H1 (cell line): ENCODE measurements around the gene ALG1. TPM values are rescaled to one million over a fixed set of nuclear protein-coding genes. Genes with fewer than 3 reads are reported as not detected.

ENCODE experiments used
- CTCF ChIA-PET: fragments of 300-600 bp; sonication (Branson Sonifier 250); formaldehyde crosslinking; loops from one replicate; lab custom pipeline; 2021; ENCODE audit not compliant: partially characterized antibody; lab: Charles Lee
- POLR2A ChIA-PET: fragments of 300-600 bp; sonication (Branson Sonifier 250); formaldehyde crosslinking; loops from one replicate; lab custom pipeline; 2021; ENCODE audit warnings: inconsistent platforms; ENCODE audit not compliant: partially characterized antibody; lab: Charles Lee
- DNase-seq, 2 experiments: peaks; one replicate each; pipeline versions ENCODE4 v3.0.0 to v3.0.0-alpha.2; 2010 to 2022; ENCODE audit warnings: low spot score in 2 of 2, low read depth in 1 of 2, mixed read lengths in 1 of 2
- FAIRE-seq: peaks from 2 replicates; lab custom pipeline; 2011; peaks lifted over from hg19 to GRCh38; lab: Jason Lieb, UNC
- H2AFZ ChIP-seq: 2 replicates; pipeline ENCODE4 v1.8.1; 2012; ENCODE audit warnings: low read length, inconsistent platforms
- H2AK5ac ChIP-seq: 2 replicates; pipeline ENCODE4 v1.6.1; 2013; ENCODE audit warnings: low read depth, low read length
- H2BK120ac ChIP-seq: replicated peaks from 2 replicates; pipeline ENCODE3; 2013; ENCODE audit warnings: low read depth, low read length, inconsistent platforms
- H2BK12ac ChIP-seq: 2 replicates; pipeline ENCODE4 v1.6.1; 2013; ENCODE audit warnings: low read depth, low read length
- H2BK15ac ChIP-seq: 2 replicates; pipeline ENCODE4 v1.6.1; 2013; ENCODE audit warnings: low read length
- H2BK20ac ChIP-seq: 2 replicates; pipeline ENCODE4 v1.6.1; 2013; ENCODE audit warnings: low read length
- H2BK5ac ChIP-seq: 2 replicates; pipeline ENCODE4 v1.6.1; 2013; ENCODE audit warnings: low read depth, low read length
- H3K14ac ChIP-seq: 2 replicates; pipeline ENCODE4 v1.6.1; 2013; ENCODE audit warnings: inconsistent platforms; ENCODE audit not compliant: insufficient read length
- H3K18ac ChIP-seq: 2 replicates; pipeline ENCODE4 v1.6.1; 2013; ENCODE audit warnings: low read length; ENCODE audit errors: extremely low read depth
- H3K23ac ChIP-seq: 2 replicates; pipeline ENCODE4 v1.6.1; 2013; ENCODE audit warnings: inconsistent platforms; ENCODE audit not compliant: insufficient read length
- H3K23me2 ChIP-seq: 2 replicates; pipeline ENCODE4 v1.6.1; 2013; ENCODE audit warnings: low read depth, low read length
- H3K27ac ChIP-seq: 2 replicates; pipeline ENCODE4 v1.6.1; 2011; ENCODE audit warnings: low read depth, low read length, inconsistent platforms
- H3K27me3 ChIP-seq, 4 experiments: replicated peaks in 1 of 4; 1 replicate in 1 of 4; 2 replicates in 3 of 4; pipeline versions ENCODE4 v1.6.1 to v1.8.1; 2011 to 2013; ENCODE audit warnings: low read length in 3 of 4, mild to moderate bottlenecking in 3 of 4, inconsistent platforms in 2 of 4, mixed read lengths in 2 of 4, moderate library complexity in 1 of 4; ENCODE audit not compliant: control insufficient read depth in 3 of 4, insufficient read depth in 3 of 4; ENCODE audit errors: extremely low read depth in 1 of 4
- H3K36me3 ChIP-seq, 4 experiments: 2 replicates each; pipeline versions ENCODE4 v1.6.1 to v1.8.1; 2011 to 2013; ENCODE audit warnings: mild to moderate bottlenecking in 4 of 4, low read length in 3 of 4, moderate library complexity in 2 of 4, control low read depth in 1 of 4, inconsistent platforms in 1 of 4; ENCODE audit not compliant: insufficient read depth in 4 of 4, control insufficient read depth in 2 of 4
- H3K4ac ChIP-seq: replicated peaks from 2 replicates; pipeline ENCODE3; 2013; ENCODE audit warnings: low read length, low read depth, mixed read lengths, inconsistent platforms; ENCODE audit not compliant: insufficient read length
- H3K4me1 ChIP-seq, 4 experiments: replicated peaks in 1 of 4; 1 replicate in 1 of 4; 2 replicates in 3 of 4; pipeline versions ENCODE4 v1.6.1 to v1.8.1; 2011 to 2013; ENCODE audit warnings: low read length in 3 of 4, inconsistent platforms in 2 of 4, mixed read lengths in 1 of 4; ENCODE audit not compliant: insufficient read depth in 4 of 4, control insufficient read depth in 3 of 4
- H3K4me2 ChIP-seq, 2 experiments: 2 replicates each; pipeline versions ENCODE4 v1.6.1 to v1.8.1; 2011 to 2013; ENCODE audit warnings: low read depth in 2 of 2, low read length in 2 of 2, control low read depth in 1 of 2, inconsistent platforms in 1 of 2, mild to moderate bottlenecking in 1 of 2; ENCODE audit not compliant: insufficient read depth in 1 of 2
- H3K4me3 ChIP-seq, 4 experiments: fragments of 200-600, 300-600 bp in 1 of 4; sonication (generic), shearing (Covaris generic), sonication (Bioruptor Twin) in 1 of 4; 2 replicates each; pipeline versions ENCODE4 v1.5.1 to v1.8.1; 2011 to 2016; ENCODE audit warnings: low read length in 4 of 4, low read depth in 3 of 4, control low read depth in 2 of 4, inconsistent platforms in 2 of 4, mild to moderate bottlenecking in 2 of 4, mixed read lengths in 1 of 4, moderate library complexity in 1 of 4; ENCODE audit not compliant: insufficient read depth in 2 of 4; ENCODE audit errors: extremely low read depth in 1 of 4
- H3K56ac ChIP-seq: replicated peaks from 2 replicates; pipeline ENCODE3; 2013; ENCODE audit warnings: low read depth, mild to moderate bottlenecking, mixed read lengths, low read length, inconsistent platforms; ENCODE audit not compliant: insufficient read length
- H3K79me1 ChIP-seq: 2 replicates; pipeline ENCODE4 v1.6.1; 2013; ENCODE audit warnings: low read depth, low read length, control low read depth
- H3K79me2 ChIP-seq, 2 experiments: 2 replicates each; pipeline versions ENCODE4 v1.6.1 to v1.8.1; 2012 to 2013; ENCODE audit warnings: low read length in 2 of 2, mild to moderate bottlenecking in 2 of 2, inconsistent platforms in 1 of 2; ENCODE audit not compliant: insufficient read depth in 2 of 2, control insufficient read depth in 1 of 2
- H3K9ac ChIP-seq, 4 experiments: replicated peaks in 1 of 4; 1 replicate in 1 of 4; 2 replicates in 3 of 4; pipeline versions ENCODE4 v1.6.1 to v1.8.1; 2011 to 2013; ENCODE audit warnings: low read depth in 3 of 4, low read length in 3 of 4, control low read depth in 2 of 4, mild to moderate bottlenecking in 2 of 4, moderate library complexity in 2 of 4, inconsistent platforms in 1 of 4; ENCODE audit errors: extremely low read depth in 1 of 4
- H3K9me3 ChIP-seq, 2 experiments: 2 replicates each; pipeline versions ENCODE4 v1.6.1 to v1.8.1; 2012 to 2013; ENCODE audit warnings: mild to moderate bottlenecking in 2 of 2, moderate library complexity in 2 of 2, control low read depth in 1 of 2, inconsistent platforms in 1 of 2, low read depth in 1 of 2, low read length in 1 of 2, mixed read lengths in 1 of 2; ENCODE audit not compliant: insufficient read depth in 2 of 2
- H4K20me1 ChIP-seq, 2 experiments: replicated peaks in 1 of 2; 2 replicates each; pipeline versions ENCODE3 to v1.8.1; 2011 to 2013; ENCODE audit warnings: inconsistent platforms in 2 of 2, low read length in 2 of 2, mild to moderate bottlenecking in 1 of 2; ENCODE audit not compliant: insufficient read depth in 2 of 2, control insufficient read depth in 1 of 2
- H4K5ac ChIP-seq: 2 replicates; pipeline ENCODE4 v1.6.1; 2013; ENCODE audit warnings: low read length, low read depth, mixed read lengths, inconsistent platforms; ENCODE audit not compliant: insufficient read length
- H4K8ac ChIP-seq: 2 replicates; pipeline ENCODE4 v1.8.0; 2013; ENCODE audit warnings: mild to moderate bottlenecking, moderate library complexity, low read length, inconsistent platforms; ENCODE audit not compliant: insufficient read depth; ENCODE audit errors: extremely low read depth
- H4K91ac ChIP-seq: replicated peaks from 2 replicates; pipeline ENCODE3; 2013; ENCODE audit warnings: low read length, mixed read lengths, inconsistent platforms; ENCODE audit not compliant: insufficient read length
- WGBS, 2 experiments: shearing (Covaris generic) in 1 of 2; methylation state at CpG; one replicate each; pipeline versions ENCODE4 v1.1.6 to v1.1.7; 2013 to 2015; ENCODE audit warnings: low lambda C conversion rate in 2 of 2, mixed read lengths in 2 of 2, inconsistent platforms in 1 of 2, low coverage in 1 of 2, missing lambda C conversion rate in 1 of 2; ENCODE audit not compliant: insufficient replicate concordance in 2 of 2, insufficient coverage in 1 of 2, insufficient read length in 1 of 2; ENCODE audit errors: extremely low coverage in 1 of 2, missing lambda C conversion rate in 1 of 2; 5-methylcytosine and 5-hydroxymethylcytosine counted together
- polyA plus RNA-seq, 7 experiments: library from polyadenylated mRNA; depleted of rRNA in 3 of 7; stranded (reverse) in 5 of 7; unstranded in 2 of 7; fragments of >200 nt in 5 of 7; fragments of 200-250 nt in 2 of 7; gene quantifications; 1 replicate in 5 of 7; 2 replicates in 1 of 7; 4 replicates in 1 of 7; pipeline versions ENCODE4 v1.2.1 to v1.2.3, GENCODE V29; 2011 to 2013; ENCODE audit warnings: missing spikeins in 2 of 7, mixed read lengths in 2 of 7
- total RNA-seq: library from RNA; stranded (reverse); fragmentation: NEBNext Ultra II Directional; extraction: Animal tissue kit (Norgen Biotek cat#: 25700); gene quantifications from 2 replicates; pipeline ENCODE4 v1.2.1, GENCODE V29; 2021

ALG1 gene
- total and polyA plus RNA-seq, 2 of the 8 experiments (the other 6 are each of a cell fraction or from before 2014, with no cell fraction given) = 34.8 to 46.5 TPM

- CTCF ChIA-PET = interaction anchor here (1.4 kb wide), 1 partner anchor 24 kb away, joined by 4 read pairs; no protein-coding TSS in a partner anchor
- Histone ChIP-seq H3K4me3 (no peak overlapping the region), H2BK15ac (no peak overlapping the region), H2BK5ac (no peak overlapping the region), H2AFZ (no peak overlapping the region), H3K18ac (no peak overlapping the region), H3K23ac (no peak overlapping the region), H3K27ac (no peak overlapping the region), H2BK12ac (no peak overlapping the region), H3K4me2 (no peak overlapping the region), H4K8ac (no peak overlapping the region), H4K5ac (no peak overlapping the region), H3K56ac (no peak overlapping the region), H3K9me3 (no peaks in the 10 kb centered on the region), H3K14ac (no peak overlapping the region), H3K36me3 (no peaks in the 10 kb centered on the region), H3K23me2 (no peaks in the 10 kb centered on the region), H4K20me1 (no peaks in the 10 kb centered on the region), H3K4me1 (no peaks in the 10 kb centered on the region), H4K91ac (no peak overlapping the region), H3K79me2 (no peaks in the 10 kb centered on the region), H2BK20ac (no peak overlapping the region), H3K27me3 (no peaks in the 10 kb centered on the region), H3K9ac (no peak overlapping the region), H2BK120ac (no peak overlapping the region), H3K79me1 (no peaks in the 10 kb centered on the region), H2AK5ac (no peak overlapping the region), H3K4ac (no peak overlapping the region)
- FAIRE-seq = no peak
- 94% methylated on average over 10 of the region's 27 CpGs; no CpG with 5 or more reads in 1 of the 2 experiments for WGBS, 2 experiments
- no peak for DNase-seq
- POLR2A ChIA-PET = interaction anchor here (0.6 to 1.4 kb wide), 3 partner anchors 31 to 68 kb away, joined by 3 to 4 read pairs (median 3); no protein-coding TSS in a partner anchor
These were observed 37.0 kb downstream of the ALG1 start for GRCh38 chr16:5108505-5109158.
